Stimulated activated naive CD8-positive, alpha-beta T cell treated with anti-CD3 and anti-CD28 coated beads, Interleukin-15, amount 100 ng/mL, for 72 hours (primary cell): ENCODE data around the gene IGSF21.

ENCODE experiments used
- ATAC-seq: fragments of 150-1000 bp; cut with Tn5 transposase; 2 replicates; pipeline ENCODE4 v1.10.0; 2021; ENCODE audit warnings: mild to moderate bottlenecking, moderate library complexity
- DNase-seq, 2 donors: peaks; one replicate each; pipeline ENCODE4 v3.0.0; 2021 to 2022
- H3K27ac Mint-ChIP-seq, 2 donors: one replicate each; pipeline ENCODE4 v1.8.0; 2022; ENCODE audit warnings: mild to moderate bottlenecking in 2 of 2, mixed read lengths in 2 of 2, moderate library complexity in 2 of 2
- H3K27me3 Mint-ChIP-seq: one replicate; pipeline ENCODE4 v1.8.0; 2022; ENCODE audit warnings: mixed read lengths
- H3K4me1 Mint-ChIP-seq: one replicate; pipeline ENCODE4 v1.8.0; 2022; ENCODE audit warnings: mild to moderate bottlenecking, mixed read lengths
- H3K4me3 Mint-ChIP-seq, 2 donors: one replicate each; pipeline ENCODE4 v1.8.0; 2022; ENCODE audit warnings: mild to moderate bottlenecking in 2 of 2, mixed read lengths in 2 of 2, moderate library complexity in 1 of 2
- H3K9me3 Mint-ChIP-seq, 2 donors: one replicate each; pipeline ENCODE4 v1.8.0; 2022; ENCODE audit warnings: mixed read lengths in 2 of 2

IGSF21 gene

GRCh38 chr1:18419113-18419844, 311.7 kb downstream of the IGSF21 start:
- ATAC-seq: no peak
- no peaks in the 10 kb centered on the region for H3K4me1 Mint-ChIP-seq
- H3K4me3 Mint-ChIP-seq: no peak overlapping the region
- no peak overlapping the region for H3K27ac Mint-ChIP-seq
- no peak for DNase-seq
- H3K9me3 Mint-ChIP-seq: peaks cover 0 to 5% of the 10 kb centered on the region in 2 donors
- peaks cover 40% of the 10 kb centered on the region for H3K27me3 Mint-ChIP-seq

GRCh38 chr1:18419845-18420184, 312.2 kb downstream of the IGSF21 start:
- no peak overlapping the region for H3K27ac Mint-ChIP-seq
- peaks cover 36% of the 10 kb centered on the region for H3K27me3 Mint-ChIP-seq
- no peaks in the 10 kb centered on the region for H3K9me3 Mint-ChIP-seq
- DNase-seq: no peak
- ATAC-seq: no peak
- H3K4me3 Mint-ChIP-seq: no peak overlapping the region
- no peaks in the 10 kb centered on the region for H3K4me1 Mint-ChIP-seq

GRCh38 chr1:18422076-18422777, 314.6 kb downstream of the IGSF21 start:
- ATAC-seq (no peak), DNase-seq (no peak)
- H3K9me3 Mint-ChIP-seq: peaks cover 0 to 14% of the 10 kb centered on the region in 2 donors
- H3K4me3 Mint-ChIP-seq: no peak overlapping the region
- H3K27ac Mint-ChIP-seq: no peak overlapping the region
- H3K4me1 Mint-ChIP-seq: no peaks in the 10 kb centered on the region
- H3K27me3 Mint-ChIP-seq: peaks cover 30% of the 10 kb centered on the region

- DNase-seq: no peak
- no peaks in the 10 kb centered on the region for H3K4me1 Mint-ChIP-seq
- H3K27me3 Mint-ChIP-seq: peaks cover 23% of the 10 kb centered on the region
- no peak overlapping the region for H3K27ac Mint-ChIP-seq
- no peak for ATAC-seq
- H3K9me3 Mint-ChIP-seq: peaks cover 0 to 14% of the 10 kb centered on the region in 2 donors
- H3K4me3 Mint-ChIP-seq: no peak overlapping the region
Observed at GRCh38 chr1:18422954-18423353, 315.4 kb downstream of the IGSF21 start.

- Mint-ChIP-seq H3K9me3 (peaks cover 0 to 14% of the 10 kb centered on the region in 2 donors), H3K4me1 (no peaks in the 10 kb centered on the region), H3K4me3 (no peak overlapping the region), H3K27ac (no peak overlapping the region), H3K27me3 (peaks cover 26% of the 10 kb centered on the region)
- no peak for ATAC-seq
- no peak for DNase-seq
Observed at GRCh38 chr1:18426580-18426979, 319.0 kb downstream of the IGSF21 start.
